NCI-H226 (cell line): ENCODE results near the gene SND1.

Experiments
- DNase-seq: peaks from one replicate; pipeline ENCODE4 v3.0.0-alpha.2; 2015

The SND1 gene

DNA sequence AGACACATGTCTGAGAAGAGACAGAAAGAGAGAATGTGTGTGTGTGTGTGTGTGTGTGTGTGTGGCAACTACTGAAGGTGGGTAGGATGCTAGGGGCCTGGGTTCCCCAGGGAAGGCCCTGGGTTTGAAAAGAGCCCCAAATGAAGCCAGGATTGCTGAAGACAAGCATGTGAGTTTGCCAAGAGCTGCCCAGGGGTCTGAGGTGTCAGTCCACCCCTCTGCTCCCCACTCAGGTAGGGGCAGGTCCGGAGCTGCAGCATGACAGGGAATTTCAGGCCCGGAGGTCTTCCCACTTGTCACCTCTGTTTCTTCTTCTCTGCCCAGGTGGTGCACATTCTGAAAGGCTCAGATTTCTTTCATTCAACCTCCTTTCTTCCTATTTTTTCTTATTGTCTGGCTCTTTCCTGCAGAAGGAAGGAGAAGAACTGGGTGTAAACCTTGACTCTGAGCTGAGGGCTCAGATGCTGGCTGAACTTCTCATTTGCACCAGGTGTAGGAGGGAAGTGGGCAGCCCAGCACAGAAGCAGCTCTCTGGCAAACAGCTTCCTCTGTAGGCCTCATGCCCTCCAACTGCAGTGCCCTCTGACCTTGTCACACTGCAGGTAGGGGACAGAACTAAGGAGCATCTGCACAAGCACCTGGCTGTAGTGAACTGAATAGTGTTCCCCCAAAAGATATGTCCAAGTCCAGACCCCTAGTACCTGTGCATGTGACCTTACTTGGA, 458.8 kb downstream of the SND1 start:
- no peak for DNase-seq

DNA sequence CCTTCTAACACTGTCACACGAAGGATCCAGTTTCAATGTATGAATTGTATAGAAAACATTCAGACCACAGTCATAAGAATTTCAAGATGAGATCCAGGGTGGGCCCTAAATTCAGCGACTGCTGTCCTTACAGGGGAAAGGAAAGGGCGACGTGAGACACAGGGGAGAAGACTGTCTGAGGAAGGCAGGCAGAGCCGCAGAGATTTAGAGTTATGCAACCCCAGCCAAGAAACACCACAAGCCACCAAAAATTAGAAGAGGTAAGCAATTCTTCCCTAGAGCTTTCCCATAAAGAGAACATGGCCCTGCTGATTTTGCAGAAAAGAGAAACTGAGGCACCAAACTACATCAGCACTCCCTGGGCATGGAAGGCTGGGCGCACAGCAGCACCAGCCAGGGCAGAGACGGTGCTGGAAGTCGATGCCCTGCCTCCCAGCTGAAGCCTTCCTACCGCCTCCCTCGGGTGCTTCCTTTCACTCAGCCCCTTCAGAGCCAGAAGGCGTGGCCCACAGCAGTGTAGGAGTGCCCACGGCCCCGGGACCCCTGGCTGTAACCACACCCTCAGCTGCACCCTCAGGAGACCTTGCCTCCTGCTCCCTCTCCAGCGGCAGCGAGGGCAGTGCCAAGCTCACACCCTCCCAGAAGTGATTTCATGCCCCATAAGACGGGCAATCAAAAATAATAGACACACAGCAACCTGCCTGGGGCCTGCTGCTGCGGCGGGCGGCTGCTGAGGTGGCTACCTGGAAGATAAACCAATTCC, 460.2 kb downstream of the SND1 start:
- DNase-seq: no peak

DNA sequence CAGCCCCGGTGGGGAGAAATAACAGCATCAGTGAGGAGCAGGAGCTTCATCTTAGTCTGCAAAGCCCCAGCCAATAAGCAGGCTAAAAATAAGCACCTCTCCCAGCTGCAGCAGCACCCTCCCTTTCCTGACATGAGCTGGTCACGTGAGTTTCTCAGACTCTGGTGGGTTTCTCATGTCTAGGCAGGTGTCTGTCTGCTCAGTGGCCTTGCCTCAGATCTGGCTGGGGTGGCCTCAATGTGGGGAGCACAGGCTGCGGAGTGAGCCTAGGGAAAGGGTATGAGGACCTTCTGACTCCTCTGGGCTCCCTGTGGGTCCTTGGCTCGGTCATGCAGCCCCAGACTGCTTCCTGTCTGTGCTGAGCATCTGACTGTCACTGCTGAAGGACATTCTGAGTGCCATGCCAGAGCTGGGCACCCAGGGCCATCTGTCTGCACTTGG, 460.8 kb downstream of the SND1 start:
- no peak for DNase-seq

DNA sequence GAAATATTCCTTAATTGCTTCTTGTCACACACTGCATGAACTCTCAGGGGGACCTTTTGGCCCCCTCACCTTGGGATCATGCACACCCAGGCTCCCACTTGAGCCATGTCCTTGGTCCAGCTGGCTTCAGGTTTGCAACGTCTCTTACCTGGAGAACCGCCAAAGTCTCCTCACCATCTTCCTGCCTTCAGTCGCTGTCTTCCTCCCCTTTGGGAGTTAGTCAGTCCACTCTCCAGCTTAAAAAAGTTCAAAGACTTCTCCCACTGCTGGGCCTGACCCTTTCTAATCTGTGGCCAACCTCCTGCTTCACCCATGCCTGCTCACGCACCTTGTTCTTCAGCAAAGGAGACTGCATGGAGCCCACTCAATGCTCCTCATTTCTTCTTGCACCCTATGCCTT, 461.8 kb downstream of the SND1 start:
- no peak for DNase-seq

DNA sequence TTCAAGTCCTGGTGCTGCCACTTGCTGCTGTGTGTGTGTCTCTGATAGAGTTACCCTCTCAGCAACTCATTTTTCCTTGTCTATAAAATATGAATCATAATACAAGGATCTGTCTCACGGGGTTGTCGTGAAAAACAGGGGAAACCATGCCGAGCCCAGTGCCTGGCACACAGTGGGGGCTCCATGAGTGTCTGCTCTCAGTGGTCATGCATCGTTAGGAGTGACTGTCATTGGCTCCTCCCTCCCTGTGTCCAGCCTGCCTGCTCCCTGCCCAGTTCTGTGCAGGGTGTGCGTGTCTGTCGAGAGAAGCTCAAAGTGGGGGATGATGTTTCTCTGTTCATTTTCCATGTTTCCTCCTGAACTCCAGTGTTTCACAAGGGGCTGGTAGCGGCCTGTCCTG, 462.8 kb downstream of the SND1 start:
- DNase-seq: no peak

DNA sequence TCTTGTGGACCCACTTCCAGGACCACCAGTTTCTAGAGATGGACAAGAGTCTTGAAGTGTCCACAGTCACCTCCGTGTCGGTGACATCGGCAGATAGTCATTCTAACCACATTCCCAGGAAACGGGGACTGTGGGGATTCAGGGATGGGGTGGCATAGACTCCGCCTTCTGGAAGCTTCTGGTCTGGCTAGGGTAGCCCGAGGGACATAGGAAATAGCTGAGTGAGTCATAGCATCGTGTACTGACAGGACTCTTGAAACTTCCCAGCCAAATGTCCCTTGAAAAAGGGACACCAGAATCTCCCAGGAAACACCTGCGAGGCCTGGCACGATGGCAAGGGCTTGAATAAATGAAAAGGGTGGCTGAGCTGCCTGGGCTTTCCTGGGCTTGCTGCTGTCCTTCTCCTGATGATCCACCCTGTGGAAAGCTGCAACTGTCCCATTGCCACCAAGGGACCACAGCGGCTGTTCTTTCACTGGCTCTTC, 463.4 kb downstream of the SND1 start:
- DNase-seq: no peak

DNA sequence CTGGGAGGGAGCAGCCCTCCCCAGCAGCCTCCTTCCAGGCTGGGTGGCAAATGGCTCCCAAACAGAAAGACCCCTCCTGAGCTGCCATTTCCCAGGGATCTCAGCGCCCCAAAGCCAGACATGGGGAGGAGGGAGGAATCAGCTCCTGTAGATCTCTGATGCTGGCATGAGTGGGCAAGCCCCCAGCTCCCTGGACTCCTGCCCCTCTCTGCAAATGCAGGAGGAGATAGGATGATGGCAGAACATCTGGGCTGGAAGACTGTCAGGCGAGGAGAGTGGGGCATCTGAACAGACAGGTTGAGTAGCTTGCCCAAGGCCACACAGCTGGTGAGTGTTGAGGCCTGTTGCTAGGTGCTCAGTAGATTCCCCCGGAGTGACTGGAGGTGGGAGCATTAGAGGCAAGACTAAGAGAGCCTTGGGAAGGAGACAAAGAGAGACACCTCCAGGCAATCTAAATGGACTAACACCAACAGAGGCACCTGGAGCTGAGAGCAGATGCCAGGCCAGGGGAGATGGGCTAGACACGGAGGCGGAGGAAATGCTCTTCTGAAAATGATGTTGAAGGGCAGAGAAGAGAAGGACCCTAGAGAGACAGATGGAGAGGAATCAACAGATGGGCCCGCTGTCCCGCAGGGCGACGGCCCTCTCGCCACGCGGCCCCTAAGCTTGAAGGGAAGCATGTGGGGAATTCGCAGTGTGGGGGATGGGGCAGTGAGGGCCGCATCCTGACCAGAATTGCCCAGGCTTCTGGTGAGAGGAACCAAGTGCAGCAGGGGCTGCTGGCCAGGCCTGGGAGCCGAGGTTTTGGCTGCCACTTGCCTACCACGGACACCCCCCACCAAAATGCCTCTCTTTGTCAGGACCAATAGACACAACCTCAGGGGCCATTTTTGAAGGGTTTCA, 464.1 kb downstream of the SND1 start:
- no peak for DNase-seq

DNA sequence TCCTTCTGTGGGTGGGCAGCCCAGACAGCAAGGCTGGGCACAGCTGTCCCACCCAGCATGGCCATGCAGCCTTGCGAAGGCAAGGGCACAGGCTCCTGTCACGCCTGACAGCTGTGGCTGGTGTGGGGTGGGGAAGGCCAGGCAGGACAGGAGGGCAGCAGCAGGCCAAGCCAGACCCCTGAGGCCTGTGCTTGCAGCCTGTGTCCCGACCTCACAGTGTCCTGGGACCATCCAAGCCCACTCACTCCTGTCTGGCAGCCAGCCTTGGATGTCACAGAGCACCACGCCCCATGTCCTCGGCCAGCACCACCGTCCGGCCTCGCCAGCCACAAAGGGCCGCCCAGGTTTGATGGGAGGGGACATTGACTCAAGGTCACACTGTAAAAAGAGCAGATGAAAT, 464.7 kb downstream of the SND1 start:
- no peak for DNase-seq

DNA sequence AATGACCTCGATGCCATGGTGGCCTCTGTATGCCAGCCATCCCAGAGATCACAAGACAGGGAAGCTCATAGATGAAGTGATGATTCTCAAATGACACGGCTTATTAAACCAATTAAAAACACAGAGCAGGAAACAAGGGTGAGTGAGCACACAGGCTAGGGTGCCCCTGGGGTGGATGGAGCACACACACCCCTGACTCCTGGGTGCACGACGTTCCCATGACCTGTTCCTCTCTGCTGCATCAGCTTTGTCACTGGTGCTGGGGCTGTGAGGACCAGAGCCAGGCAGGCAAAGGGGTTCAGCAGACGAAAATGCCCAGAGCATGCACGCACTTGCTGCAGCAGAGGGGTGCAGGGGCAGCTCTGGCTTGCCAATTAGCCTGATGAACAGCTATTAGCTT, 465.7 kb downstream of the SND1 start:
- DNase-seq: no peak

DNA sequence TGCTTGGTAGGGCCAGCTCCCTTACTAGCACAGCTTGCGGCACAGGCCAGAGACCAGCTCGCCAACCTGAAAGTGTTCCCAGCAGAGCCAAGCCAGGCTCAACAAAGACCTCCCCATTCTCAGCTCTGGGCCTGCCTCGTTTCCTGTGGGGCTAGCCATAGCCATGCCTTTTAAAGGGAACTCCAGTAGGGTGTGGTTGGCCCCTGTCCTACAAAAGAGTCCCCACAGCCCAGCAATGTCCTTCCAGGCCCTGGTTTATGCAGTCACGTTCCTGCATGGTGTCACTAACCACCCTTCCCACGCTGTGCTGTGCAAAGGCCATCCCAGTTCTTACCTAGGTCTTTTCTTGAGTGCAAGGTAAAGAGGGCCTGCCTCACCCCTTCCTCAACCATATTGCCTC, 467.0 kb downstream of the SND1 start:
- DNase-seq: no peak

DNA sequence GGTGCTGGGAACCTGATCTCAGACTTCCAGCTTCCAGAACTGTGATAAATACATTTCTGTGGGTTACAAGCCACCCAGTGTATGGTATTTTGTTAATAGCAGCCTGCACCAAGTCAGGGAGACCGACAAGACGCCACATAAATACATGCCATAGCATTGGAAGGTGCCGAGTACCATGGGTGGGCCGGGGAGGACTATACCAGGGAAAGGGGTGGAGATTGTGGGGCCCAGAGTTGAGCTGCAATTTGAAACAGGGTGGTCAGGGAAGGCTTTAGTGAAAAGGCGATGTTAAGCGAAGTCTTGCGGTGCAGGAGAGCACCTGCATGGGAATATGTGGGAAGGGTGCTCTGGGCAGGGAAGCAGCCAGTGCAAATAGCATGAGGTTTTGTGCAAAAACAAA, 468.1 kb downstream of the SND1 start:
- no peak for DNase-seq

DNA sequence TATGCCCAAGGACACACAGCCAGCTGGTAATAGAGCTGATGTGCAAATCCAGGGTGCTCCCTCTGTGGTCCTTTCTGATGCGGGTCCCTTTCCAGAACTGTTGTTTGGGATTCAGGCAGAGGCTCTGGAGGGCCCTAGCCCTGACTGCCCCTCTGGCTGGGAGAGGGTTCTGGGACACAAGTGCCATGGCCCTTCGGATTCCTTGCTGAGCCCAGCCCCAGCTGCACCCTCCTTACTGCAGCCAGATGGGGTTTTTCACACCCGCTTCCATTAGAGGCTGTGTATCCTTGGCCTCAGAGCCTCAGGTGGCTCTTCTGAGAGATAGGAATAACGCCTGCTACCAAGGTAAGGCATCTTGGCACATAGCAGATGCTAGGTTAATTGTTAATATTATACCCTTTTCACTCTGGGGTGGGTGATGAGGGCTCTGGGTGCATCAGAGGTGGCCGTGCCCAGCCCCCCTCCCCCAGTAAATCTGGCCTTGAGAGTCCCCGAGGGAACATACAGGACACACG, 469.0 kb downstream of the SND1 start:
- no peak for DNase-seq

DNA sequence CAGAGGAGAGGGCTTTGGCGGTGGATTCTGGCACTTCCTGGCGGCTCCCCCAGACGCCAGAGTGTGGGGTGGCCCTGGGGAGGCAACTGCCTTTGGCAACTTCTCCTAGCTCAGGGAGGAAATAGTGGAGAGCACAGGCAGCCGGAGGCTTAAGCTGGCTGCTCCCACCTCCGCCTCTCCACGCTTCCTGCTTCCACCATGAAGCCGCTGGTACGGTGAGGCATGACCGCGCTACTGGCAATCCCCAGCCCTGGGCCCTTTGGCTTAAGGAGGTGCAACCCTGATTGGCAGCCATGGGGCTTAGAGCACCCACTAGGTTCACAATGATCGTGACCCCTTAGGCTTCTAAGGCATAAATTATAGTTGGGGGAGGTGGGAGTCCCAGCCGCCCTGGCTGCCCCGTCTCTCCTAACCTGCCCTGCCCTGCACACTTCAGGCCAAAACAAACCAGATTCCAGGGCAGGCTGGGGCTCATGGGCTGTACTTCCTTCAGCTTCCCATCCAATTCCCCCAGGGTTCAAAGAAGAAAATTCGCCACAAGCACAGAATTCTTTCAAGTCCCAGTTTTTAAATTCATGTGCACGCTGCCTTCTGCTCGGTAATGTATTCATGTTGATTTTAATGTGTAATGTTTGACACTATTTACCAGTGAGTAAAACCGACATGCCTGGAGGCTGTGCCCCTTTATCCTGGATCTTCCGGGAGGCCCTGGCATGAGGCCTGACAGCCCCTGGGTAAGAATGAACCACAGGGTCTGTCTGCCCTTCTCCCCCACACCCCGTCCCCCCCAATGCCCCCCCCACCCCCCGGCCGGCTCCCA, 469.9 kb downstream of the SND1 start:
- no peak for DNase-seq

DNA sequence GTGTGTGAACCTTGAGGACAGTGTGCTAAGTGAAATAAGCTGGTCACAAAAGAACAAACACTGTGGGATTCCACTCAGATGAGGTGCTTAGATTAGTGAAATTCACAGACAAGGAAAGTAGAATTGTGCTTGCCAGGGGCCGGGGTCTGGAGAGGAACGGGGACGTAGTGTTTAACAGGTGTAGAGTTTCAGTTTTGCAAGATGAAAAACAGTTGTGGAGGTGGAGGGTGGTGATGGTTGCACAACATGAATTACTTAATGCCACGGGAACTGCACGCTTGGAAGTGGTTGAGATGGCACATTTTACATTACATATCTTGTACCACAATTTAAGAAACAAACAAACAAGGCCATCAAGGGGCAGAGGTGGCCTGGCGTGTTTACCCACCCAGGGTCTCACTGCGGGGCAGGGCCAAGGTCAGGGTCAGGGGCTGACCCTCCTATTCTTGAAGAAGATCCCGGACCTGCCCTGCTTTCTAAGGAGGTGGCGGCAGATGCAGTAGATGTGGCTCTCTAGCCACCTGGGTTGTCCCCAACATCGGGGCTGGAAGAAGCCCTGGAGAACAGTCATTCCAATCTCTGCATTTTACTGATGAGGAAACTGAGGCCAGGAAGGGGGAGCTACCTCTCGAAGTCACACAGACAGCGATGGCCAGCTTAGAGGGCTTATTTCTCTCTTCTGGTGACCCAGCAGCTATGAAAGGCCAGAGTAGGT, 470.7 kb downstream of the SND1 start:
- no peak for DNase-seq

DNA sequence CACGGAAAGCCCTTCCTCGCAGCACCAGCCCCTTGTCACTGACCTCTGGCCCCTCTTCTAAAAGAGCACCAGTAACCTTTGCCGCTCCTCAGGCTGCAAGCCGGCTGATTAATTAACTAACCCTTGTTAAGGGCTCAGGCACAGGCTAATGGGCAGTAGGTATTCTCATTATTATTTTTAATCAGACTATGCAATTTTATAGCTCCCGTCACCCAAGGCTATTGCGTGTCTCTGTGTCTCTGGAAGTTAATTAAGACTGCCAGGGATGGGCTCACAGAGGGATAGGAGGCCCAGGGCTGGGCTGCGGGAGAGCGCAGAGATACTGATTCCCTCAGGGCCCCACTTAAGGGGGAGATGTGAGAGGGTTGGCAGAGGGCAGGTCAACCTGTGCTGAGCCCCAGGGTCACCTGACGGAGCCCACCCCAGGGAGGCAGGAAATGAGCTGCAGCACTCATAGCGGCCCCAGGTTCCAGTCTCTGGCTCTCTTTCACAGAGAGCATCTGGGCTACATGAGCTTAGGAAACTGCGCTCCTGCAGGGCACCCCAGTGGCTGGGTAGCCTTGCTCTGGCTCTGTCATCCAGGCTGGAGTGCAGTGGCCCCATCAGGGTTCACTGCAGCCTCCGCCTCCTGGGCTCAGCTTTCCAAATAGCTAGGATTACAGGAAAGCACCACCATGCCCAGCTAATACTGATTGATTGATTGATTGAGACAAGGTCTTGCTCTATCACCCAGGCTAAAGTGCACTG, 471.5 kb downstream of the SND1 start:
- no peak for DNase-seq

DNA sequence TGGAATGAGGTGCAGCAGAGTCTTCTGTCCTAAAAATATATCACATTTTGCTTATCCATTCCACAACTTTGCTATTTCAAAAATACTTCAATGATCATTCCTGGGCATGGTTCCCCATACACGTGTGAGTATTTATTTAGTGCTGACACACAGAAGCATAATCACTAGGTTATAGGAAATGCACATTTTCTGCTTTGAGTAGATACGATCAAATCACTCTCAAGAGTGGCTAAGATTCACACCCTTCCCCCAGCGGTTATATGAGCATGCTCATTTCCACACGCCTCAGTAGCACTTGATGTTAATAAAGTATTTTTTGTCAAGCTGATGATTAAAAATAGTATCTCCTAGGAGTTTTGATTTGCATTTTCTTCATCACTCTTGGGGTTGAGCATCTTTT, 472.8 kb downstream of the SND1 start:
- DNase-seq: no peak

DNA sequence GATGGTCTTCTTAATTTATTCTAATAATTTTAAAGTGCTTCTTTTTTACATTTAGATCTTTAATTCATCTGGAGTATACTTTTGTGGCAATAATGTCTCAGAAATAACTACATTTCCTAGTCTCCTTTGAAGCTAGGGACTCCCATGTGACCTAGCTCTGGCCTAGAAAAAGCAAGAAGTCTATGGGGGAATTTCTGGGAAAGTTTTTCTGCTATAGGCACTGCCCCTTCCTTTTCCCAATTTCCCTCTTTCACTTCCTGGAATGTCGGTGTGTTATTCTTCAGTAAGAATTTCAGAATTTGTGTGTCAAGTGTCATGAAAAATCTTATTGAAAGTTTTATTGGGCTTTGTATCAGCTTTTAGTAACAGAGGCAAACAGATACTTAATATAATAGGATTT, 473.8 kb downstream of the SND1 start:
- DNase-seq: no peak

DNA sequence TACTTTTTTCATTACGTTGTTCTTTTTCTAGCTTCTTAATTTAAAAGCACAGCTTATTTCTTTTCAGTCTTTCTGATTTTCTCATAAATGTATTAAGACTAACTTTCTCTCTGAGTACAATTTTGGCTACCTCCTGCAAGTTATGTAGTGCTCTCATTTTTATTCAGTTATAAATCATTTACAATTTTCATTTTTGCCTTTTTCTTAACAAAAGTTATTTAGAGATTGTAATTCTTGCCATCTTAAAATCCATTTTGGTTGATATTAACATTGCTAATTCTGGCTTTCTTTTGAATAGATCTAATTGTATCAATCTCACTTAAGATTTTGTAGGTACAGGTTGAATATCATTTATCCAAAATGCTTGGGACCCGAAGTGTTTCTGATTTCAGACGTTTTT, 476.4 kb downstream of the SND1 start:
- no peak for DNase-seq

DNA sequence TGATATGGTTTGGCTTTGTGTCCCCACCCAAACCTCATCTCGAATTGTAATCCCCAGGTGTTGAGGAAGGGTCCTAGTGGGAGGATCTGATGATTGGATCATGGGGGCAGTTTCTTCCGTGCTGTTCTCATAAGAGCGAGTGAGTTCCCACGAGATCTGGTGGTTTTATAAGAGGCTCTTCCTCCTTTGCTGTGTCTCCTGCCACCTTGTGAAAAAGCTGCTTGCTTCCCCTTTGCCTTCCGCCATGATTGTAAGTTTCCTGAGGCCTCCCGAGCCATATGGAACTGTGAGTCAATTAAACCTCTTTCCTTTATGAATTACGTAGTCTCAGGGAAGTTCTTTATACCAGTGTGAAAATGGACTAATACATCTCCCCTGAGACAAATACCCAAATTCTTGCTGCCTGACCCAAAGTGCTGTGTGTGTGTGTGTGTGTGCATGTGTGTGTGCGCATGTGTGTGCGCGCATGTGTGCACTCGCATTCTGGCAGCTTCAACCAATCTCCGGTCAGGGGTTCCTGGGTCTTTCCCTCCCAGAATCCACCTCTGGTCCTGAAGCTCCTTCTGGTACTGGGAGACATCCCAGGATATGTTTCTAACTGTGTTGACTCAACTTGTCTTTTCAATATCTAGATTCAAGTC, 477.4 kb downstream of the SND1 start:
- DNase-seq: no peak

DNA sequence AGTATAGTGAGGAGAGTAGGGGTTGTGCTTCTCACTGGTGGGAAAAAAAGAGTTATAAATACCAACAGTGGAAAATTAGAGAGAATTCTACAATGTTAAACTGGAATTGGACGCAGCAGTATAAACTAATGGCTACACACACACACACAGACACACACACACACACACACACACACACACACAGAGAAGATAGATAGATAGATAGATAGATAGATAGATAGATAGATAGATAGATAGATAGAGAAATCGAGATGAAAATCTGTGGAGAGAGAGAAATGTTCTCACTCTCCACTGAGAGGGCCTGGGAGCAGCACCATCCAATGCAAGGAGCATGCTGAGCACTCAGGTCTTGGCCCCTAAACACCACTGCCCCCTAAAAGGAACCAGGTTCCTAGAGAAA, 479.1 kb downstream of the SND1 start:
- no peak for DNase-seq
